ENCODE data around the gene SPAG9. TPM values are rescaled to one million over a fixed set of nuclear protein-coding genes. Genes with fewer than 3 reads are reported as not detected.
"Not testable (repeated sequence)": the region's sequence is repeated elsewhere in the genome, so short reads cannot be mapped to it uniquely, and the experiment has no call there.

Gene SPAG9
- total and polyA plus RNA-seq, 7 donors = 21.6 to 79.9 (median 74.3) TPM

DNA sequence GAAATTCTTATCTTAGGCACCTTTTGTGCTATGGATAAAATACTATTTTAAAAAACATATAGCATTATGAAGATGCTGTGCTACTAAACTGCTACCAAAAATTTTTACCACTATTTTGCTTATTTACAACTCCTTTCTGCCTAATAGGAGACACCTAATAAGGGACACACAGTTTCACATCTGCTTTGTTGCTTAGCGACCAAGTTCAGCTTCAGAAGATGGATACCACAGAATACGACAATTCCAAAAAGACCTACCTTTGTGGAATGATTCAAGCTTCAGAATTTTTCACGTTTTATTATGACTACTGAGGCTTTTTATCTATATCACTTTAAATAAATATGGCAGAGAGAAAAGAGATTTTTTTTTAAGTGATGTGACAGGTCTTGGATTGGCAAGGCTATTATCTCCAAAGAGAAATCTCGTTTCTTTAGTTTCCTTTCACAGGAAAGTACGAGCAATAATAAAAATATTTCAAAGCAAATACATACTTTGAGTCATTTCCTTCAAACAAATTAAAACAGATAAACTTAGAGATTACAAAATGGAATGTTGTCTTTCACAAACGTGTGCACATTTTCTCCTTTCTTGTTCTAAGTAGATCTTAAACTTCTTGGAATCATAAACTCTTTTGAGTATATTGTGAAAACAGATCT is 35.4 kb downstream of the SPAG9 start:
- Histone ChIP-seq H3K4me1 (peaks cover 0 to 17% (median 9%) of the 10 kb centered on the region in 4 donors), H3K4me3 (no peak overlapping the region), H3K27ac (no peak overlapping the region), H3K27me3 (no peaks in the 10 kb centered on the region), H3K9me3 (no peaks in the 10 kb centered on the region), H3K36me3 (no peaks in the 10 kb centered on the region)
- no peak for DNase-seq
- TF ChIP-seq POLR2A (IDR thresholded peaks at IDR 0.05) (no peak), EP300 (IDR thresholded peaks at IDR 0.05) (no peak), POLR2AphosphoS5 (IDR thresholded peaks at IDR 0.05) (no peak)
- intact Hi-C loops (cut with DNase I) = no loop called here
- 47 to 61% methylated on average over 6 of the region's 6 CpGs for WGBS, 2 donors

DNA sequence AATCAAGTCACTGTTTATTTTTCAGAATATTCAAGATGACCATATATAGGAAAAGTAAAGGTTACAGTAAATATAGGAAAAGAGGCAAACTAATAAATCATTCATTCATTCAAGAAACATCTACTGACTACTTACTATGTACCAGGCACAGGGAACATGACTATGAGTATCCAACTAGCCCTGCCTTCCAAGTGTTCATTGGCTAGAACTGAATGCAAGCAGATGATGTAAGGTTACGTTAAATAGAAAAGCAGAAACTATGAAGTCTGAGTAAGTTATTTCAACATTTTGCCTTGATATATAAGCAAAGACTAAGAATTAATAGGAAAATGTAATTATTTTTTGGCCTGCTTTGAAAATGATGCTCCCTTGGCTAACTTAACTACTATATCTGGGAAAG is 36.7 kb downstream of the SPAG9 start:
- TF ChIP-seq EP300 (IDR thresholded peaks at IDR 0.05) (no peak), CTCF (IDR thresholded peaks at IDR 0.05) (no peak), POLR2AphosphoS5 (IDR thresholded peaks at IDR 0.05) (no peak), POLR2A (IDR thresholded peaks at IDR 0.05) (no peak)
- H3K4me3 ChIP-seq = no peak overlapping the region
- H3K4me1 ChIP-seq = peaks cover 0 to 17% (median 9%) of the 10 kb centered on the region in 4 donors
- H3K36me3 ChIP-seq = peaks cover 0 to 6% (median 4%) of the 10 kb centered on the region in 4 donors
- intact Hi-C loops (cut with DNase I) = no loop called here
- no peak for DNase-seq
- 91 to 97% methylated on average over 1 of the region's 1 CpG for WGBS, 2 donors
- no peaks in the 10 kb centered on the region for H3K9me3 ChIP-seq
- H3K27ac ChIP-seq = no peak overlapping the region
- H3K27me3 ChIP-seq = no peaks in the 10 kb centered on the region

DNA sequence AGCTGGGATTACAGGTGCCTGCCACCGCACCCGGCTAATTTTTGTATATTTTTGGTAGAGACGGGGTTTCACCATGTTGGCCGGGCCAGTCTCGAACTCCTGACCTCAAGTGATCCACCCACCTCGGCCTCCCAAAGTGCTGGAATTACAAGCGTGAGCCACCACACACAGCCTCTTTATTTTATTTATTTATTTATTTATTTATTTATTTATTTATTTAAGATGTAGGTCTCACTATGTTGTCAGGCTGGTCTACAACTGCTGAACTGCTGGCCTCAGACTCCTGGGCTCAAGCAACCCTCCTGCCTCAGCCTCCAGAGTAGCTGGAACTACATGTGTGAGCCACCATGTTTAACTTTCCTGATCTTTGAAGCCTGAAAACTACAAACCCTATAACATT is 37.3 kb downstream of the SPAG9 start:
- Histone ChIP-seq H3K4me1 (peaks cover 0 to 17% (median 9%) of the 10 kb centered on the region in 4 donors), H3K36me3 (peaks cover 0 to 12% (median 7%) of the 10 kb centered on the region in 4 donors)
- H3K27ac ChIP-seq; H3K27me3 ChIP-seq; H3K9me3 ChIP-seq; intact Hi-C loops (cut with DNase I); DNase-seq; H3K4me3 ChIP-seq: not testable (repeated sequence)
- WGBS, 2 donors = 83 to 92% methylated on average over 7 of the region's 7 CpGs

GRCh38 chr17:51079049-51079448 is 41.6 kb downstream of the SPAG9 start:
- no peak overlapping the region for H3K27ac ChIP-seq
- H3K4me1 ChIP-seq = peaks cover 0 to under 1% (median 0%) of the 10 kb centered on the region in 4 donors
- peaks cover 0 to 36% (median 14%) of the 10 kb centered on the region in 4 donors for H3K36me3 ChIP-seq
- intact Hi-C loops (cut with DNase I) = no loop called here
- H3K27me3 ChIP-seq = no peaks in the 10 kb centered on the region
- no peak overlapping the region for H3K4me3 ChIP-seq
- no peak for DNase-seq
- 89 to 92% methylated on average over 5 of the region's 5 CpGs for WGBS, 2 donors
- H3K9me3 ChIP-seq = no peaks in the 10 kb centered on the region
- no peak for TF ChIP-seq POLR2AphosphoS5 (IDR thresholded peaks at IDR 0.05)
- no peak for TF ChIP-seq POLR2A (IDR thresholded peaks at IDR 0.05)
- no peak for TF ChIP-seq EP300 (IDR thresholded peaks at IDR 0.05)
- no peak for TF ChIP-seq CTCF (IDR thresholded peaks at IDR 0.05)

DNA sequence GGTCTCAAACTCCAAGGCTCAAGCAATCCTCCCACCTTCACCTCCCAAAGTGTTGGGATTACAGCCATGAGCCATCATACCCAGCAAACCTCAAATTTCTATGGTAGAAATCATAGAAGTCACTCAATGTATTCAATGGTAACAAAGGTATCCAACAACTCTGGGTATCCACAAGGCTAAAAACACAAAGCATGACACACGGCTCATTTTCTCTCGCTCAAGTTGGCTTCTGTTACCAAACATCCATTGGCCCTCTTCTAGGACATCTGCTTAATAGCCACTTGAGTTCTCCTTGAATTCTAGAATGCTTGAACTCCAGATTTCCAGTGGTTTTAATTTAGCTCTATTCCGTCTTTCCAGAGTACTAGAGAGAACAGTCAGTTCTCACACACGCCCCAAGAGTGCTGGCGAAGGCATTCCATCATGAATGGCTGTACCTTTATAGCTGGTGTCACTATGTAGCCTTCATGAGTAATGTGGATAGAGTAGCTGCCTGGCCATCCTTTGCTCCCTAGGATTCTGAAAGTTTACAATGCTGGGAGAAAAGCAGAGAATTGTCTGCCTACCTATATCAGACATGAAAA is 42.6 kb downstream of the SPAG9 start:
- 97 to 98% methylated on average over 5 of the region's 5 CpGs for WGBS, 2 donors
- Histone ChIP-seq H3K36me3 (peaks cover 0 to 36% (median 14%) of the 10 kb centered on the region in 4 donors), H3K9me3 (no peaks in the 10 kb centered on the region), H3K4me3 (no peak overlapping the region), H3K4me1 (no peaks in the 10 kb centered on the region), H3K27ac (no peak overlapping the region), H3K27me3 (no peaks in the 10 kb centered on the region)
- intact Hi-C loops (cut with DNase I) = no loop called here
- no peak for DNase-seq
- TF ChIP-seq CTCF (IDR thresholded peaks at IDR 0.05) = no peak
- TF ChIP-seq POLR2A (IDR thresholded peaks at IDR 0.05) = no peak
- no peak for TF ChIP-seq POLR2AphosphoS5 (IDR thresholded peaks at IDR 0.05)
- no peak for TF ChIP-seq EP300 (IDR thresholded peaks at IDR 0.05)

Data from sigmoid colon (tissue), 7 donors.